Suprapubic skin (tissue), 4 donors: Measurements from ENCODE around the gene TMEM207.

Source experiments
- EP300 ChIP-seq: sonication (generic); formaldehyde crosslinking; IDR thresholded peaks from one replicate; pipeline ENCODE4 v1.6.1; 2017; ENCODE audit warnings: antibody characterized with exemption
- POLR2AphosphoS5 ChIP-seq, 3 donors: sonication (generic); formaldehyde crosslinking; IDR thresholded peaks; one replicate each; pipeline ENCODE4 v1.6.1; 2017; ENCODE audit warnings: antibody characterized with exemption in 3 of 3
- TF ChIP-seq, protein P1 (sequence below), 2 donors: fragments of 200-600 bp in 1 of 2; fragments of 450-650 bp in 1 of 2; sonication (generic) in 1 of 2; IDR thresholded peaks; one replicate each; pipeline ENCODE4 v1.5.1; 2016 to 2019; ENCODE audit warnings: antibody characterized with exemption in 2 of 2, mild to moderate bottlenecking in 1 of 2, moderate library complexity in 1 of 2

DNA sequence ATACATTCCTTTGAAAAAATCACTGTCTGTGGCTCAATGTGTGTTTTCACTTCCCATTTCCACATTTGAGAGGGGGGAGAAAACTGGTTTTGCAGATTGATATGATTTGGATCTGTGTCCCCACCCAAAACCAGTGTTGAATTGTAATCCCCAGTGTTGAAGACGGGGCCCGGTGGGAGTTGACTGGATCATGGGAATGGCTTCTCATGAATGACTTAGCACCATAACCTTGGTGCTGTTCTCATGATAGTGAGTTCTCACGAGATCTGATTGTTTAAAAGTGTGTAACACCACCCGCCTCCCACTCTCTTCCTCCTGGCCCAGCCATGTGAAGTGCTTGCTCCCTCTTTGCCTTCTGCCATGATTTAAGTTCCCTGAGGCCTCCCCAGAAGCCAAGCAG is 16.1 kb downstream of the TMEM207 start:
- TF ChIP-seq, protein P1, sequence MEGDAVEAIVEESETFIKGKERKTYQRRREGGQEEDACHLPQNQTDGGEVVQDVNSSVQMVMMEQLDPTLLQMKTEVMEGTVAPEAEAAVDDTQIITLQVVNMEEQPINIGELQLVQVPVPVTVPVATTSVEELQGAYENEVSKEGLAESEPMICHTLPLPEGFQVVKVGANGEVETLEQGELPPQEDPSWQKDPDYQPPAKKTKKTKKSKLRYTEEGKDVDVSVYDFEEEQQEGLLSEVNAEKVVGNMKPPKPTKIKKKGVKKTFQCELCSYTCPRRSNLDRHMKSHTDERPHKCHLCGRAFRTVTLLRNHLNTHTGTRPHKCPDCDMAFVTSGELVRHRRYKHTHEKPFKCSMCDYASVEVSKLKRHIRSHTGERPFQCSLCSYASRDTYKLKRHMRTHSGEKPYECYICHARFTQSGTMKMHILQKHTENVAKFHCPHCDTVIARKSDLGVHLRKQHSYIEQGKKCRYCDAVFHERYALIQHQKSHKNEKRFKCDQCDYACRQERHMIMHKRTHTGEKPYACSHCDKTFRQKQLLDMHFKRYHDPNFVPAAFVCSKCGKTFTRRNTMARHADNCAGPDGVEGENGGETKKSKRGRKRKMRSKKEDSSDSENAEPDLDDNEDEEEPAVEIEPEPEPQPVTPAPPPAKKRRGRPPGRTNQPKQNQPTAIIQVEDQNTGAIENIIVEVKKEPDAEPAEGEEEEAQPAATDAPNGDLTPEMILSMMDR (IDR thresholded peaks at IDR 0.05): no peak
- no peak for TF ChIP-seq EP300
- TF ChIP-seq POLR2AphosphoS5 (IDR thresholded peaks at IDR 0.05): no peak
